ENCODE measurements around the gene GRAMD1B.

GRCh38 chr11:123409456-123410217, 20.4 kb upstream of the GRAMD1B start:
- TF ChIP-seq MAX (IDR thresholded peaks at IDR 0.05) (no peak), CTCF (IDR thresholded peaks at IDR 0.05; ENCODE audit: low read depth, low read length, missing input control) (no peak), RAD21 (IDR thresholded peaks at IDR 0.05) (no peak), JUND (IDR thresholded peaks at IDR 0.05) (no peak), REST (IDR thresholded peaks at IDR 0.05) (no peak), SP1 (IDR thresholded peaks at IDR 0.05) (no peak), EGR1 (IDR thresholded peaks at IDR 0.05; ENCODE audit: low read depth in 2 of 2) (no peak), ZBTB33 (IDR thresholded peaks at IDR 0.05) (no peak), GABPA (IDR thresholded peaks at IDR 0.05 in 1 of 2, conservative IDR thresholded peaks at IDR 0.05 in 1 of 2) (no peak)

Measured in liver (tissue), 3 donors.